NCI-H1417 treated with DMSO at 0.1 percent for 48 hours (cell line): Measurements from ENCODE around the gene GFOD1.
"Not testable (repeated sequence)": the region's sequence is repeated elsewhere in the genome, so short reads cannot be mapped to it uniquely, and the experiment has no call there.

Experiments used
- DNase-seq: peaks from one replicate; lab custom pipeline; 2025; lab: John Stamatoyannopoulos, UW

The GFOD1 gene

DNA sequence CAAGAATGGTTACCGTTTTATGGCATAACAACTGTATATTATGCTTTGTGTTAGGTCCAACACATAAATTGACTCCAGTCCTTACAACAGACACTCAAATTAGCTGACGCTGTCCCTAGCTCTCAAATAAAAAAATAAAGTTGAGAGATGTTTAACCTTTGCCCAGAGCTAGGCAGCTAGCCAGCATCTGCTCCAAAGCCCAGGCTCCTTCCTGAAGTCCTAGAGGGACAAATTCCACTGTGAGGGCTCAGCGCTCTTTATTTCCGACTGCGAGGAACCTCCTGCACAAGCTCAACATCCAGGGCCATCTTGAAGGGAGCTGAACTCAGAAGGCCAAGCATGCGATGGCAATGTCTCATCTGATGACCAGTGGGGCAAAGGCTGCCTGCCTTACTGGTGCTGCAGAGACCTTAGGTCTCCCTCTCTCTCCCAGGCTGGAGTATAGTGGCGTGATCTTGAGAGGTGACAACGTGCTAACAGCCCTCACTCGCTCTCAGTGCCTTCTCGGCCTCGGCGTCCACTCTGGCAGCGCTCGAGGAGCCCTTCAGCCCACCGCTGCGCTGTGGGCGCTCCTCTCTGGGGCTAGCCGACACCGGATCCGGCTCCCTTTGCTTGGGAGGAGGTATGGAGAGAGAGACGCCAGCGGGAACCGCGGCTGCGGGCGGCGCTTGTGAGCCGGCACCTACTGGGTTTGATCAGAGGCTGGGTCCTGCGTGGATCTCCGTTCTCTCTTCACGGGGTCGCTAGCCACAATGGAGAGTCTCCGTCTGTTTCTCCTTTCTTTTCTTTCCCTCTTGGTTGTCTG, 24.7 kb upstream of the GFOD1 start:
- no peak for DNase-seq

DNA sequence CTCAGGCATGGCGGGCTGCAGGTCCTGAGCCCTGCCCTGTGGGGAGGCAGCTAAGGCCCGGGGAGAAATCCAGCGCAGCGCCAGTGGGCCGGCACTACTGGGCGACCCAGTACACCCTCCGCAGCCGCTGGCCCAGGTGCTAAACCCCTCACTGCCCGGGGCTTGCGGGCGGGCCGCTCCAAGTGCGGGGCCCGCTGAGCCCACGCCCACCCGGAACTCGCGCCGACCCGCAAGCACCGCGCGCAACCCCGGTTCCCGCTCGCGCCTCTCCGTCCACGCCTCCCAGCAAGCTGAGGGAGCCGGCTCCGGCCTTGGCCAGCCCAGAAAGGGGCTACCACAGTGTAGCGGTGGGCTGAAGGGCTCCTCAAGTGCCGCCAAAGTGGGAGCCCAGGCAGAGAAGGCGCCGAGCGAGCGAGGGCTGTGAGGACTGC, 23.8 kb upstream of the GFOD1 start:
- DNase-seq, result not testable (repeated sequence)

DNA sequence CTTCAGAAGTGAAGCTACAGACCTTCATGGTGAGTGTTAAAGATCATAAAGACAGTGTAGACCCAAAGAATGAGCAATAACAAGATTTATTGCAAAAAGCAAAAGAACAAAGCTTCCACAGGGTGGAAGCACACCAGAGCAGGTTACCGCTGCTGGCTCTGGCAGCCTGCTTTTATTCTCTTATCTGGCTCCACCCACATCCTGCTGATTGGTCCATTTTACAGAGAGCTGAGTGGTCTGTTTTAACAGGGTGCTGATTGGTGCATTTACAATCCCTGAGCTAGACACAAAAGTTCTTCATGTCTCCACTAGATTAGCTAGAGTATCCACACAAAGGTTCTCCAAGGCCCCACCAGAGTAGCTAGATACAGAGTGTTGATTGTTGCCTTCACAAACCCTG, 23.0 kb upstream of the GFOD1 start:
- not testable (repeated sequence) for DNase-seq

DNA sequence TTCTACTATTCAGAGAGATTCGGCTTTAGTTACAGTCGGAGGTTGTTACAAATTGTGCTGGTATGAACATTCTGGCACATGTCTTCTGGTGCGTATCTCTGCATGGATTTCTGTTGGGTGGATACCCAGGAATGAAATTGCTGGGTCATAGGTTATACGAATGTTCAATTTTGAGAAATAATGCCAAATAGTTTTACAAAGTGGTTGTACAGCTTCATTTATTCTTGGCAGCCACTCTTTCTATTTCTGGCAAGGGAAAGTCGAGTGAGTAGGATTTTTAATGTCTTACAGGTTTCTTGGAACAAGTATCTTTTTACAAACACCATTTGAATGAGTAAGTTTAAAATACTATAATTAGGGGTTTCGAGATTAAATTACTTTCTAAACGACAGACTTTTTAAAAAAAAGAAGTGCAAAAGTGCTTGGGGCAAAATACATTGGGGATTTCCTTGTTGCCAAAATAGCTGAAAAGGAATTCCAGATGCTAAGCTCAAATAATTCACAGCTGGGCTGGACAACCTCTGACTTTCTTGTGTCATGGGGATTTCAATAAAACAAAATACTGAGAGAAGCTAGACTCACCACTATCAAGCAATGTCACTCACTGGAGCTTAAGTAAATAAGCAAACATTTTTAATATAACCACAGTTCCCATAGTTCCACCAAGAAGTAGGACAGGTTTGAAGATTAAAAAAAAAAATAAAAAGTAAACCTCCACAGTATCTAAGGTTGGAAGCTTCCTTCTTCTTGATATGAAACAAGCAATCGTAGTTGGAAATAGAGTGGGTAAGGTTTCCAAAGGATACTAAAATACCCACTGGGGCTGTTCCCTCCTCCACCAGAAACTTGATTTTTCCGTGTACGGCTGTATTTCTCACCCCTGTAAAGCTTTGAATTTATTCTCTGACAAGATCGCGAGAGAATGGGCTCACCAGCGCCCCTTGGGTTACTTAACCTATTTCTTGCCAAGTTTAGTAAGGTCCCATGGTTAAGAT, 21.6 kb upstream of the GFOD1 start:
- no peak for DNase-seq

DNA sequence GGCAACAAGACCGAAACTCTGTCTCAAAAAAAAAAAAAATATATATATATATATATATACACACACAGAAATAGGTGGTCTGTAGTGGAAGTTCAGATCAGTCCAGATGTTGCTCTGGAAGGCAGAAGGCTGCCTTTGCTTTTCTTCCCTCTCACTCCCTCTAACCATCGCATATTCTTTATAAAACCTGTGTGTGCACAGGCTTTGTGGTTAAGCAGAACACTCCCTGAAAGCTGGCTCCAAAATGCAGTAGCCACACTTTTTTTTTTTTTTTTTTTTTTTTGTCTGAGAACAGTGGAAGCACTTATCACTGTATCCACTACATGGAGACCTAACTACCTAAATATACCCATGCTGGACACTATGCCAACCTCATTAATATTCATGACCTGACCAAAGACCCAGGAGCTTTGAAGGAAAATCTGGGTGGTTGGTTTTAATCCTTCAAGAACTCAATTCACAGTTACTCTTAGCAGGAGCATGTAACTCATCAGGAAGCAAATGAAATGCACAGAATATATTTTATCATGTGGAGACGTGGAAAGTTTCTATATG, 20.0 kb upstream of the GFOD1 start:
- DNase-seq, result no peak

DNA sequence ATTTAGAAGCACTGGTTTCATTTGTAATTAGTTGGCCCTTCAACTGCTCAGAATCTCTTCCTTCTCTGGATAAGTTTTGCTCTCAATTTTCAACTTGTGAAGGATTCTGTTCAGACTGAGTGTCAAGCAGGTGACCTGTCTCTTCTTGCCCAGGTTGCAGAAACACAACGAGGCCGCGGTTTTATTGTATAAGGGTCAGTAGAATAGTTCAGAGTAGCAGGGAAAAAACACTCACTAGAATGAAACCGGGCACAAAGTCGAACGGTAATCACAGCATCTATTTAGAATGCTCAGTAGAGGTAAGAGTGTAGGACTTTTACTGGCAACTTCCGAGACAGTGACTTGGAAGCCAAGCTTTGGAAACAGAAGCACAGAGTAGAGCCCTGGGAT, 17.9 kb upstream of the GFOD1 start:
- no peak for DNase-seq

DNA sequence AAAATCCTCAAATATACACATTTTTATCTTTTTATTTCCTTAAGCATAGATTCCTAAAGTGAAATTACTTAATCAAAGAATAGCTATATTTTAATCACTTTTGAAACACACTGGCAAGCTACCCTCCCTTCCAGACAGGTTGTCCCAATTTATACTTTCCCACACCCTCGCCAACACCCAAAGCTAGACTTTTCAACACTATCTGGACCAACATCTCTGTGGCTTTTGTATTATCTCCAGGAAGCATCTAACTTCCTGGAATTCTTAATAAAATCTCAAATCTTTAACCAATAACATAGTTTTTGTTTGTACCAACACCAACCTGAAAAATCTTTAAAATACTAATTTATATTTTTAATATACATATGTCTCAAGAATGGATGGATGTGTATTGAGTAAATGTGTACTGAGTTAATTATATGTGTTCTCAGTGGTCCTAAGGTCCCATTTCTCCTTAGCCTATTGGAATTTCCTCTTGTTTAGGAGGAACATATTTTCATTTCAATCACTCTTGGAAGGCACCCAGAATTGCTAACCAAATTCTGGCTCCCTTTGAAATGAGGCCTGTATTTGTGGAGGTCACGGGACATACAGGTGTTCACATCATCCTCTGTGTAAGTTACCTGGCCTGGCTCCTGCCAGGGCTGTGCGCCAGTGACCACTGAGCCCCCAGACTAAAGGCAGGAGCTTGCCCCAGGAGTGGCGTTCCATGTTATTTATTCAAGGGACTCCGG, 17.4 kb upstream of the GFOD1 start:
- no peak for DNase-seq

DNA sequence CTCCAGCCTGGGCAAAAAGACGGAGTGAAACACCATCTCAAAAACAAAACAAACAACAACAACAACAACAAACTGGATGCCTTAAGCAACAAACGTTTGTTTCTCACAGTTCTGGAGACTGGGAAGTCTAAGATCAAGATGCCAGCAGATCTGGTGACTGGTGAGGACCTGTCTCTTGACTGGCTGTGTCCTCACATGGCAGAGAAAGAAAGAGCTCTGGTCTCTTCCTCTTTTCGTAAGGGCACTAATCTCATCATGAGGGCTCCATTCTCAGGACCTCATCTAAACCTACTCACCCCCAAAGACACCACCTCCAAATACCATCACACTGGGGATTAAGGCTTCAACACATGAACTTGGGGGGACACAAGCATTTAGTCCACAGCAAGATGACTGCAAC, 13.5 kb upstream of the GFOD1 start:
- DNase-seq, result no peak

DNA sequence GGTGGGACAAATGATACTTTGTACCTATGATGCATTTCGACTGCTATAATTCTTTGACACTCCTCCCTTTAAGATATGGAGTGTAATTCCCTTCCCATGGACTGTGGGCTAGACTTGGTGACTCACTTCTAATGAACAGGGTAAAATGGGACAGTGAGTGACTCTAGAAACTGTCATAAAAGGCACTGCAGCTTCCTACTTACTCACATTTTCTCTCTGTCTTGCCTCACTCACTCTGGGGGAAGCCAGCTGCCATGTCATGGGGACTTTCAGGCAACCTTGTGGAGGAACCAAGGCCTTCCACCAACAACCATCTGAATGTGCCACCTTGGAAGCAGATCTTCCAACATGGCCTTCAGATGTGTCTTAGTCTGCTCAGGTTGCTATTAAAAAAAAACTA, 12.9 kb upstream of the GFOD1 start:
- no peak for DNase-seq

DNA sequence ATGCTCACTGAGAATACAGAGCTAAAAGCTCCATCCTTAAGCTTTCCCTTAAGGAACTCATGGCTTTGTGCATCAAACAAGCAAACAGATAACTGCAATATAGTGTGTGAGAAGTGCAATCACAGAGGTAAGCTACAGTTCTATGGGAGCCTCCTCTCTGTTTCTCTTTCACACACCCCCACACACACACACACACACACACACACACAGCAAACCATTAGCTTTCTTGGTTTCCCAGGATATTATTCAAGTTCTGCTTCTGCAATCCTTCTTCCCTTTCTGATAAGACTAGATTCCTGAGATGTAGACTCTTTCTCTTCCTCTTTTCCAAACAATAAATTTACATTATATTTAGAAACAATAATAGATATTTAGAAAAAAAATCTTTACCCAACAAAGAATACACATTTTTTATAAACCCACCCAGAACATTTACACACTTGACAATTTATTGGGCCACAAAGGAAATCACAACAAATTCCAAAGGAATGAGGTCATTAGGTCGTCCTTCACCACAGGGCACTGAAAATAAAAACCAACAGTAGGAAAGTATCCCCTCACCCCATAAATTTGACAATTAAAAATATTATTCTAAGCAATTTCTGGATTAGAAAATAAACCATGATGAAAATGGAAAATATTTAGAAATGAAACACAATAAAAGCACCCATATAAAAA, 9.3 kb upstream of the GFOD1 start:
- DNase-seq, result no peak

DNA sequence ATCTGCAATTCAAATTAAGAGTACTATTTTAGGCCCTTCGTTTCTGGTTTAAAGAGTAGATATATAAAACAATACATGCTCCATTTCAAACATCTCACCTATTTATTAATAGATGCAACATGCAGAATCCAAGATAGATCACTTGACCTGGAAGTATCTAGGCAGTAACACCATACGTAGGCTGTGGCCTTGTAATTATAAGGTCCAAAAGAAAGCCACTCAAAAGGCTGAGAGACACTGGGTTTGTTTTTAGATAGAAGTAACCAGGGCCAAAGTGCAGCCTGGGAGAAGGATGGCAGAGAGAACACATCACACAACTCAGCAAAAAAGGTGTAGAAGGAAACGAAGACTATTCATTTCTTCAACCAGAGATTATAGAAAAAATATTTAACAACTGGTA, 8.4 kb upstream of the GFOD1 start:
- no peak for DNase-seq

DNA sequence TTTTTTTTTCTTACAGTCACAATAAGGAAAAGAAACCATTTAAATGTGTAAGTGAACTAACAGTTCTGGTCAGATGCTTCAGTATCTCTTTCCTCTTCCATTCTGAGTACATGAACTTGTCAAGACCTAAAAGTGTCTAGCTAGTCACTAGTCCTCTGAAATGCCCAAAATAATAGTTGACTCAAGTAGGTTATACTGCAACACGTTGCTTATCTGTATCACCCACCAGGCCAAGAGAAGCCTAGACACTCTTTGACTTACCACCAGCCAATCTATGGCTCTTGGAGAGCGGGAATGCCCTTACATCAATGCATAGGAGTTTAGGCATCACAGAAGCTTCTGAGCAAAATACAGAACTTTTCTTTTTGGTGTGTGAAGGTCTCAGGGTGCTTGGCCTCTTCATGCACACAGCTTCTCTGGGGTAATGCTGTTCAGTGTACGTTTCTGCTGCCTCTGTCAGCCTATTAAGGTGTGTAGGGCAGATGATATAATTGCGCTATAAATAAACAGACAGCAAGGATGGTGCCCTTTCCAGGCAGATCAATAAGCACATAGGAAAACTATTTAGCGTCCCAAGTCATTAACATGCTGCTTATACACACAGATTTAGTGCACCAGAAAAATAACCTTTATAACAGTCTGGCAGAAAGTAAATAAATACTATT, 7.8 kb upstream of the GFOD1 start:
- DNase-seq, result no peak

DNA sequence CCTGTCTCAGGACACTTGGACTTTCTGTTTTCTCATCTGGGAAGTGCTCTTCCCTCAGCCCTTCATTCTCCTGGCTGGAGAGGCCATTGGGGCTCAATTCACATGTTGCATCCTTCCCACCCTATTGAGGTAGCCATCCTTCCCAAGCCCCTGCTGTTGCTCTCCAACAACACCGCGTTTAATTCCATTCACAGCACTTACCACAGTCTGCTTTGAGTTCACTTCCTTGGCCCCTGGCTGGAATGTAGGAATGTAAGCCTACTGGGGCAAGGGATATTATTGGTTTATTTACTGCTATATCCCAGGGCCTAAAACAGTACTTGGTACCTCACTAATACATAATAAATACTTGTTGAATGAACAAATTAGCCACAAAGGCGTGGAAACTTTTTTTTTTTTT, 6.7 kb upstream of the GFOD1 start:
- DNase-seq, result no peak

DNA sequence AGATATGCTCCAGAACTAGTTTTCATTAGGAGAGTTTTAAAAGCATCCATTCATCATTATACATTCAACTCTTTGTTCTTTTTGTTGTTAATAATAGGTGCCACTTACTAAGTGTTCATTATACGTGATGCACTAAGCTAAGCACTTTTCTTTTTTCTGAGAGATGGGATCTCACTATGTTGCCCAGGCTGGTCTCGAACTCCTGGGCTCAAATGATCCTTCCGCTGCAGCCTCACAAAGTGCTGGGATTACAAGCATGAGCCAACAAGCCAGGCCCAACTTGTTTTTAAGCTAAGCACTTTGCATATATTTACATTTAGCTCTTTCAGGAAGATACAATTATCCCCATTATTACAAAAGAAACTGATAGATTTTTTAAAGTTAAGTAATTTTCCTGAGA, 5.7 kb upstream of the GFOD1 start:
- DNase-seq, result no peak

DNA sequence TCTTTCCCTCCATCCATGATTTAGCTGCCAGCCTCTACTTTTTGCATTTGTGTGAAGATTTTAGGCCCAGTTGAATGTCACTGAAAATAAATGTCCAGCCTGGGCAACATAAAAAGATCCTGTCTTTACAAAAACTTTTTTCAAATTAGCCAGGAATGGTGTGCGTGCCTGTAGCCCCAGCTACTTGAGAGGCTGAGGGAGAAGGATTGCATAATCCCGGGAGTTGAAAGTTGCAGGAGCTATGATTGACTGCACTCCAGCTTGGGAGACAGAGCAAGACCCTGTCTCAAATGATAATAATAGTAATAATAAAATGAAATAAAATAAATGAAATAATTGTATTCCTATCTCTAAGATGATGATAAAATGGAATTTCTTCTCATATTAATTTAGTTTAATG, 5.0 kb upstream of the GFOD1 start:
- no peak for DNase-seq

DNA sequence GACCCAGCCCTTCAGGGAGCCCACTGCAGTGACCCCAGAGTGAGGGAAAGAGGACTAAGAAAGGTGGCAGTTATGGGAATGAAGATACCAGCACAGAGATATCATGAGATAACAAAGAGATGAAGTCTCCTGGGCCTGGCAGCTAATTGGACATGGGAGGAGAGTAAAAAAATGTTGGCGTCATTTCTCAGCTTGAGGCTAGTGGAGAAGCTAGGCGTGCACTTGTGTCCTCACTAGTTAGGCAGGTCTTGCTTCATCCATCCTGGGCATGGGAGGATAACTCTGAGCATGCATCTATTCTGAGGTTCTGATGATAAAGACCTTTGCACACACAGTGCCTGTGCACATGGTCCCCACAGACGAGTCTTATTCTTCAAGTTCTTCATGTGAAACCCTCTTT, 4.1 kb upstream of the GFOD1 start:
- no peak for DNase-seq

DNA sequence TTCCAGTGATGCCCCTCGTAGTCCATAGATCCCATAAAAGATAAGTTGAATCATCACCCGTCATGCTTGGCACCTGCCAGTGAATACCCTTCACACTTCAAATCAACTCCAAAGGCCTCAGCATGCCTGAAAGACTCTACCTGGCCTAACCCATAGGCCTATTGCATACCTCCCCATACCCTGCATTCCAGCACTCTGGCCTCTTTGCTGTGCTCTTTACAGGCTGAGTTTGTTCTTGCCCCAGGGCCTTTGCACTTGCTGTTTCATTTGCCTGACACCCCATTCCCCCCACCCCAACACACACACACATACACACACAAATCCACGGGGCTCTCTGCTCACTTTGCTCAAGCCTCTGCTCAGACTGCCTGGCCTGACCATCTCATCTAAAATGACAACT, 3.0 kb upstream of the GFOD1 start:
- no peak for DNase-seq

DNA sequence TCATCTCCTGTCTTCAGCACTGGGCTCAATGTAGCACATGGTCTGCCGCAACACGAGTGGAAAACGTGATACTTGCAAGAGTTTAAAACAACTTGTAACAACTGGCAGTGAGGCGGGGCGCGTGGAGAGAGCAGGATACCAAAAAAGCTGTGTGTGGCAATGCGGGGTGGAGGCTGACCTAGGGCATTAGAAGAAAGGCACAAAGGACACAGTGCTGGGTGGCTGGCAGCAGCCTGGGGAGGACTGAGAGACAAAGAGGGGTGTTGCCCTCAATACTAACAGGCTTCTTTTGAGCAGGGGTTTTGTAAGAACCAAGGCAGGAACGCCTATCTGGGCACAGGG, 1.5 kb upstream of the GFOD1 start:
- DNase-seq, result no peak

DNA sequence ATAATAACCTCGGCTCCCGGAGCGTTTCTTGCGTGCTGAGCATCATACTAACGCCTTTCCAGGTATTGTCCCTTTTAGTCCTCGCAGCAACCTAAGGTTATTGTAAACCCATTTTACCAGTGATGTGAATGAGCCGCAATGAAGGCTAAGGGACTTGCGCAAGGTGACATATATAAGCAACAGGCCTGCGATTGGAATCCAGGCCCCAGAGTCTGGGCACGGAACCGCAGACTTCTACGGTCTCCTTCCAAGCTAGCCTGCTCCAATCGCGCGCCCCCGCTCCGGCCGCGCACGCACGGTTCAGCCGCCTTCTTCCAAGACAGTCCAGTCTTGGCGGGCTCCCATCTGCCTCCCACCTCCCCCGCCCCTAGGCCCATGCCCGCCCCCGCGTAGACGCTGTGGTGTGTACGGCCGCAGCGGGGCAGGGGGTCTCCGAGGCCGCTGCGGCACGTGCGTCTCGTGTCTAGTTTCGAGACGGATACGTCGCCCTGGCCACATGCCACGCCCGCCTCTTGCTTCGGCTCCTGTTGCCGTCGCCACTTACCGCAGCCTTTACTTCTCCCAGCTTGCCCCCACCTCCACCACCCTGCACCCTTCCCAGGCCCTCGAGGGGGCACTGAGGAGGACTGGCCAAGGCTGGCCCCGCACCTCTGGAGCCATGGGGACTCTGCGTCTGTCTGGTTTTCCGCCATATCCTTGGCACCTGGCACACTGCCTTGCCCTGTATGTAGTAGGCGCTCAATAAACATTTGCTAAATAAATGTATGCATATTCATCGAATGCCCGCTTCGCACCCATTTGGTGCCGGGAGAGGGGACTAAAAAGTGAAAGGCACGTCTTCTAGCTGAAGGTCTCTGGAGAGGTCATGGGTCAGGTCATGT, 855 bp upstream of the GFOD1 start:
- no peak for DNase-seq

DNA sequence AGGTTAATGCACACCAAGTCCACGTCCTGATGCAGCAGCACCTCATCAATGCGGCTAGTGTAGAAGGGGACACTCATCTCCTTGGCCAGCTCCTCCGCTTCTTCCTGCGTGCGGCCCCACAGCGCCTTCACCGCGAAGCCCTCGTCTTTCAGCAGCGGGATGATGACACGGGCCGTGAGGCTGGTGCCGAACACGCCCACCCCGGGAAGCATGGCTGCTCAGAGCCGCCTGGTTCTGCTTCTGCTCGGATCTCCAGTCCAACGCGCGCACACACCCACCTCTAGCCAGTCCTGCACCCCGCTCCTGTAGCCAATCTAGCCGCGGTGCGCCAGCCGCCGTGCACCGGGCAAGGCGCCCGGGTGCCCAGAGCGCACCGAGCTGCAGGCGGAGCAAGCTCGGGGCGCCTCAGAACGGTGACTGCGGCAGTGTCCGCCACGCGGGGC, 700 bp downstream of the GFOD1 start:
- no peak for DNase-seq
